Prostate gland (tissue), 2 donors: Measurements from ENCODE around the gene SLC5A1.

Source experiments
- POLR2A ChIP-seq: fragments of 450-650 bp; IDR thresholded peaks from one replicate; pipeline ENCODE4 v1.6.1; 2016; ENCODE audit warnings: antibody characterized with exemption, mild to moderate bottlenecking
- TF ChIP-seq, protein P1 (sequence below), 4 experiments: fragments of 200-600 bp in 2 of 4; fragments of 450-650 bp in 2 of 4; sonication (generic) in 2 of 4; IDR thresholded peaks; 1 replicate in 3 of 4; 2 replicates in 1 of 4; pipeline ENCODE4 v1.5.1; 2016 to 2019; ENCODE audit warnings: antibody characterized with exemption in 4 of 4, mild to moderate bottlenecking in 2 of 4, moderate library complexity in 2 of 4

- TF ChIP-seq, protein P1, sequence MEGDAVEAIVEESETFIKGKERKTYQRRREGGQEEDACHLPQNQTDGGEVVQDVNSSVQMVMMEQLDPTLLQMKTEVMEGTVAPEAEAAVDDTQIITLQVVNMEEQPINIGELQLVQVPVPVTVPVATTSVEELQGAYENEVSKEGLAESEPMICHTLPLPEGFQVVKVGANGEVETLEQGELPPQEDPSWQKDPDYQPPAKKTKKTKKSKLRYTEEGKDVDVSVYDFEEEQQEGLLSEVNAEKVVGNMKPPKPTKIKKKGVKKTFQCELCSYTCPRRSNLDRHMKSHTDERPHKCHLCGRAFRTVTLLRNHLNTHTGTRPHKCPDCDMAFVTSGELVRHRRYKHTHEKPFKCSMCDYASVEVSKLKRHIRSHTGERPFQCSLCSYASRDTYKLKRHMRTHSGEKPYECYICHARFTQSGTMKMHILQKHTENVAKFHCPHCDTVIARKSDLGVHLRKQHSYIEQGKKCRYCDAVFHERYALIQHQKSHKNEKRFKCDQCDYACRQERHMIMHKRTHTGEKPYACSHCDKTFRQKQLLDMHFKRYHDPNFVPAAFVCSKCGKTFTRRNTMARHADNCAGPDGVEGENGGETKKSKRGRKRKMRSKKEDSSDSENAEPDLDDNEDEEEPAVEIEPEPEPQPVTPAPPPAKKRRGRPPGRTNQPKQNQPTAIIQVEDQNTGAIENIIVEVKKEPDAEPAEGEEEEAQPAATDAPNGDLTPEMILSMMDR (IDR thresholded peaks at IDR 0.05) = no peak
- TF ChIP-seq POLR2A = no peak
Measured at GRCh38 chr22:32034275-32034674, 8.8 kb upstream of the SLC5A1 start.
